Measurements from ENCODE around the gene UTP3.
A peak's percentile ranks its signal among the peaks of the same experiment; 100 is the strongest.
"Not testable (repeated sequence)": the region's sequence is repeated elsewhere in the genome, so short reads cannot be mapped to it uniquely, and the experiment has no call there.

Gene UTP3

GRCh38 chr4:70682142-70682541, 6.2 kb upstream of the UTP3 start:
- H3K36me3 ChIP-seq (ENCODE audit: control insufficient read depth in 4 of 4, insufficient read depth in 4 of 4, low read length in 3 of 4); DNase-seq; POLR2A ChIA-PET; H3K27me3 ChIP-seq (replicated peaks in 2 of 5; ENCODE audit: control insufficient read depth in 4 of 5, insufficient read depth in 5 of 5, low read length in 4 of 5); H3K9me3 ChIP-seq (ENCODE audit: control extremely low read depth in 1 of 5, control insufficient read depth in 4 of 5, insufficient read depth in 2 of 5, low read depth in 1 of 5, low read length in 4 of 5); H3K4me3 ChIP-seq (ENCODE audit: control insufficient read depth in 1 of 7, extremely low read depth in 1 of 7, insufficient read depth in 4 of 7, low read depth in 2 of 7, low read length in 6 of 7); H3K27ac ChIP-seq (ENCODE audit: insufficient read depth in 1 of 2, low read depth in 1 of 2, low read length in 2 of 2, poor library complexity in 1 of 2, severe bottlenecking in 2 of 2): not testable (repeated sequence)
- H3K4me1 ChIP-seq (ENCODE audit: control extremely low read depth in 1 of 4, control insufficient read depth in 4 of 4, insufficient read depth in 4 of 4, low read length in 3 of 4), result peaks cover 0 to 23% (median 5%) of the 10 kb centered on the region in 4 experiments
- CTCF ChIA-PET, result interaction anchor here (2.6 kb wide), 1 partner anchor 10 kb away, joined by 6 read pairs; no protein-coding TSS in a partner anchor
- WGBS (ENCODE audit: insufficient coverage), result 100% methylated on average over 1 of the region's 3 CpGs

- Histone ChIP-seq H3K27me3 (replicated peaks in 2 of 5; ENCODE audit: control insufficient read depth in 4 of 5, insufficient read depth in 5 of 5, low read length in 4 of 5) (no peaks in the 10 kb centered on the region), H3K4me3 (ENCODE audit: control insufficient read depth in 1 of 7, extremely low read depth in 1 of 7, insufficient read depth in 4 of 7, low read depth in 2 of 7, low read length in 6 of 7) (peak overlapping the region; percentile 73 to 100 (median 87)), H3K27ac (ENCODE audit: insufficient read depth in 1 of 2, low read depth in 1 of 2, low read length in 2 of 2, poor library complexity in 1 of 2, severe bottlenecking in 2 of 2) (peak overlapping the region; percentile 92 to 94), H3K36me3 (ENCODE audit: control insufficient read depth in 4 of 4, insufficient read depth in 4 of 4, low read length in 3 of 4) (peaks cover 0 to 6% (median 2%) of the 10 kb centered on the region in 4 experiments), H3K9me3 (ENCODE audit: control extremely low read depth in 1 of 5, control insufficient read depth in 4 of 5, insufficient read depth in 2 of 5, low read depth in 1 of 5, low read length in 4 of 5) (no peaks in the 10 kb centered on the region), H3K4me1 (ENCODE audit: control extremely low read depth in 1 of 4, control insufficient read depth in 4 of 4, insufficient read depth in 4 of 4, low read length in 3 of 4) (peaks cover 8 to 35% (median 25%) of the 10 kb centered on the region in 4 experiments)
- WGBS (ENCODE audit: insufficient coverage), result 84% methylated on average over 11 of the region's 13 CpGs
- ChIA-PET CTCF (interaction anchor here (0.6 to 1.9 kb wide), 4 partner anchors 33 to 217 kb away, joined by 3 to 5 read pairs (median 3); no protein-coding TSS in a partner anchor), POLR2A (interaction anchor here (0.5 kb wide), 1 partner anchor 20 kb away, joined by 3 read pairs; no protein-coding TSS in a partner anchor)
- no peak for DNase-seq
Observed at GRCh38 chr4:70687392-70687791, 940 bp upstream of the UTP3 start.

GRCh38 chr4:70688795-70689231, 481 bp downstream of the UTP3 start:
- CTCF ChIA-PET, result interaction anchor here (0.6 to 2.3 kb wide), 12 partner anchors 8 to 300 kb away, joined by 3 to 28 read pairs (median 5); no protein-coding TSS in a partner anchor
- Histone ChIP-seq H3K4me1 (ENCODE audit: control extremely low read depth in 1 of 4, control insufficient read depth in 4 of 4, insufficient read depth in 4 of 4, low read length in 3 of 4) (peaks cover 8 to 35% (median 25%) of the 10 kb centered on the region in 4 experiments), H3K36me3 (ENCODE audit: control insufficient read depth in 4 of 4, insufficient read depth in 4 of 4, low read length in 3 of 4) (peaks cover 2 to 6% (median 2%) of the 10 kb centered on the region in 4 experiments), H3K9me3 (ENCODE audit: control extremely low read depth in 1 of 5, control insufficient read depth in 4 of 5, insufficient read depth in 2 of 5, low read depth in 1 of 5, low read length in 4 of 5) (no peaks in the 10 kb centered on the region), H3K27ac (ENCODE audit: insufficient read depth in 1 of 2, low read depth in 1 of 2, low read length in 2 of 2, poor library complexity in 1 of 2, severe bottlenecking in 2 of 2) (peak overlapping the region; percentile 54 to 94), H3K27me3 (replicated peaks in 2 of 5; ENCODE audit: control insufficient read depth in 4 of 5, insufficient read depth in 5 of 5, low read length in 4 of 5) (no peaks in the 10 kb centered on the region), H3K4me3 (ENCODE audit: control insufficient read depth in 1 of 7, extremely low read depth in 1 of 7, insufficient read depth in 4 of 7, low read depth in 2 of 7, low read length in 6 of 7) (peak overlapping the region; percentile 73 to 100 (median 87))
- POLR2A ChIA-PET, result interaction anchor here (1.2 kb wide), 1 partner anchor 15 kb away, joined by 6 read pairs; no protein-coding TSS in a partner anchor
- peak in 1 of 3 donors; percentile 23 for DNase-seq
- 5% methylated on average over 15 of the region's 19 CpGs for WGBS (ENCODE audit: insufficient coverage)

- Histone ChIP-seq H3K9me3 (ENCODE audit: control extremely low read depth in 1 of 5, control insufficient read depth in 4 of 5, insufficient read depth in 2 of 5, low read depth in 1 of 5, low read length in 4 of 5) (no peaks in the 10 kb centered on the region), H3K27ac (ENCODE audit: insufficient read depth in 1 of 2, low read depth in 1 of 2, low read length in 2 of 2, poor library complexity in 1 of 2, severe bottlenecking in 2 of 2) (no peak overlapping the region), H3K4me3 (ENCODE audit: control insufficient read depth in 1 of 7, extremely low read depth in 1 of 7, insufficient read depth in 4 of 7, low read depth in 2 of 7, low read length in 6 of 7) (peak overlapping the region in 1 of 7 experiments; percentile 12), H3K4me1 (ENCODE audit: control extremely low read depth in 1 of 4, control insufficient read depth in 4 of 4, insufficient read depth in 4 of 4, low read length in 3 of 4) (peaks cover 8 to 35% (median 25%) of the 10 kb centered on the region in 4 experiments), H3K27me3 (replicated peaks in 2 of 5; ENCODE audit: control insufficient read depth in 4 of 5, insufficient read depth in 5 of 5, low read length in 4 of 5) (no peaks in the 10 kb centered on the region), H3K36me3 (ENCODE audit: control insufficient read depth in 4 of 4, insufficient read depth in 4 of 4, low read length in 3 of 4) (peaks cover 2 to 6% (median 2%) of the 10 kb centered on the region in 4 experiments)
- peak in 2 of 3 donors; percentile 31 to 33 for DNase-seq
- POLR2A ChIA-PET, result interaction anchor here (0.6 kb wide), 1 partner anchor 82 kb away, joined by 3 read pairs; no protein-coding TSS in a partner anchor
- no CpG with 5 or more reads among the region's 1 CpG for WGBS (ENCODE audit: insufficient coverage)
- CTCF ChIA-PET, result interaction anchor here (1.5 to 4.3 kb wide), 5 partner anchors 9 to 43 kb away, joined by 3 to 15 read pairs (median 12); no protein-coding TSS in a partner anchor
Observed at GRCh38 chr4:70691661-70692060, 3.3 kb downstream of the UTP3 start.

GRCh38 chr4:70694633-70695032, 6.3 kb downstream of the UTP3 start:
- H3K27me3 ChIP-seq (replicated peaks in 2 of 5; ENCODE audit: control insufficient read depth in 4 of 5, insufficient read depth in 5 of 5, low read length in 4 of 5); DNase-seq; H3K9me3 ChIP-seq (ENCODE audit: control extremely low read depth in 1 of 5, control insufficient read depth in 4 of 5, insufficient read depth in 2 of 5, low read depth in 1 of 5, low read length in 4 of 5); H3K36me3 ChIP-seq (ENCODE audit: control insufficient read depth in 4 of 4, insufficient read depth in 4 of 4, low read length in 3 of 4); H3K27ac ChIP-seq (ENCODE audit: insufficient read depth in 1 of 2, low read depth in 1 of 2, low read length in 2 of 2, poor library complexity in 1 of 2, severe bottlenecking in 2 of 2); POLR2A ChIA-PET; H3K4me3 ChIP-seq (ENCODE audit: control insufficient read depth in 1 of 7, extremely low read depth in 1 of 7, insufficient read depth in 4 of 7, low read depth in 2 of 7, low read length in 6 of 7): not testable (repeated sequence)
- peaks cover 2 to 19% (median 9%) of the 10 kb centered on the region in 4 experiments for H3K4me1 ChIP-seq (ENCODE audit: control extremely low read depth in 1 of 4, control insufficient read depth in 4 of 4, insufficient read depth in 4 of 4, low read length in 3 of 4)
- 100% methylated on average over 7 of the region's 7 CpGs for WGBS (ENCODE audit: insufficient coverage)
- CTCF ChIA-PET, result interaction anchor here (0.6 to 4.3 kb wide), 4 partner anchors 10 to 40 kb away, joined by 3 to 12 read pairs (median 8); no protein-coding TSS in a partner anchor

- DNase-seq; H3K27me3 ChIP-seq (replicated peaks in 2 of 5; ENCODE audit: control insufficient read depth in 4 of 5, insufficient read depth in 5 of 5, low read length in 4 of 5); H3K9me3 ChIP-seq (ENCODE audit: control extremely low read depth in 1 of 5, control insufficient read depth in 4 of 5, insufficient read depth in 2 of 5, low read depth in 1 of 5, low read length in 4 of 5); H3K27ac ChIP-seq (ENCODE audit: insufficient read depth in 1 of 2, low read depth in 1 of 2, low read length in 2 of 2, poor library complexity in 1 of 2, severe bottlenecking in 2 of 2); H3K4me1 ChIP-seq (ENCODE audit: control extremely low read depth in 1 of 4, control insufficient read depth in 4 of 4, insufficient read depth in 4 of 4, low read length in 3 of 4); POLR2A ChIA-PET; H3K4me3 ChIP-seq (ENCODE audit: control insufficient read depth in 1 of 7, extremely low read depth in 1 of 7, insufficient read depth in 4 of 7, low read depth in 2 of 7, low read length in 6 of 7); H3K36me3 ChIP-seq (ENCODE audit: control insufficient read depth in 4 of 4, insufficient read depth in 4 of 4, low read length in 3 of 4): not testable (repeated sequence)
- CTCF ChIA-PET, result interaction anchor here (0.7 to 4.0 kb wide), 2 partner anchors 9 to 39 kb away, joined by 3 to 14 read pairs; partner anchors contain the start of gene UTP3
- WGBS (ENCODE audit: insufficient coverage), result 88% methylated on average over 4 of the region's 8 CpGs
Observed at GRCh38 chr4:70698435-70698834, 10.1 kb downstream of the UTP3 start.

- Histone ChIP-seq H3K9me3 (ENCODE audit: control extremely low read depth in 1 of 5, control insufficient read depth in 4 of 5, insufficient read depth in 2 of 5, low read depth in 1 of 5, low read length in 4 of 5) (no peaks in the 10 kb centered on the region), H3K36me3 (ENCODE audit: control insufficient read depth in 4 of 4, insufficient read depth in 4 of 4, low read length in 3 of 4) (no peaks in the 10 kb centered on the region), H3K4me3 (ENCODE audit: control insufficient read depth in 1 of 7, extremely low read depth in 1 of 7, insufficient read depth in 4 of 7, low read depth in 2 of 7, low read length in 6 of 7) (no peak overlapping the region), H3K4me1 (ENCODE audit: control extremely low read depth in 1 of 4, control insufficient read depth in 4 of 4, insufficient read depth in 4 of 4, low read length in 3 of 4) (peaks cover 5 to 9% (median 7%) of the 10 kb centered on the region in 4 experiments), H3K27me3 (replicated peaks in 2 of 5; ENCODE audit: control insufficient read depth in 4 of 5, insufficient read depth in 5 of 5, low read length in 4 of 5) (no peaks in the 10 kb centered on the region), H3K27ac (ENCODE audit: insufficient read depth in 1 of 2, low read depth in 1 of 2, low read length in 2 of 2, poor library complexity in 1 of 2, severe bottlenecking in 2 of 2) (no peak overlapping the region)
- CTCF ChIA-PET, result interaction anchor here (0.8 to 4.0 kb wide), 5 partner anchors 8 to 52 kb away, joined by 3 to 14 read pairs (median 3); partner anchors contain the start of gene UTP3
- WGBS (ENCODE audit: insufficient coverage), result 95% methylated on average over 3 of the region's 5 CpGs
- DNase-seq, result no peak
- POLR2A ChIA-PET, result interaction anchor here (1.2 kb wide), 1 partner anchor 11 kb away, joined by 3 read pairs; no protein-coding TSS in a partner anchor
Observed at GRCh38 chr4:70700712-70701111, 12.4 kb downstream of the UTP3 start.
